Spleen (tissue), 11 donors: ENCODE data around the gene GAPVD1. TPM values are rescaled to one million over a fixed set of nuclear protein-coding genes. Genes with fewer than 3 reads are reported as not detected.
"Not testable (repeated sequence)": the region's sequence is repeated elsewhere in the genome, so short reads cannot be mapped to it uniquely, and the experiment has no call there.

ENCODE experiments used
- DNase-seq: peaks from one replicate; pipeline ENCODE4 v3.0.0-alpha.2; 2020
- H3K27ac ChIP-seq, 8 donors: fragments of 200-600 bp; sonication (generic) in 7 of 8; 1 replicate in 4 of 8; 2 replicates in 4 of 8; pipeline versions ENCODE4 v1.5.0 to v1.8.0; 2016 to 2021; ENCODE audit warnings: inconsistent platforms in 4 of 8, mild to moderate bottlenecking in 4 of 8, moderate library complexity in 1 of 8
- H3K27me3 ChIP-seq, 7 donors: fragments of 200-600 bp; sonication (generic) in 6 of 7; replicated peaks in 1 of 7; 1 replicate in 4 of 7; 2 replicates in 3 of 7; pipeline versions ENCODE4 v1.5.0 to v1.8.0; 2016 to 2021; ENCODE audit warnings: inconsistent platforms in 3 of 7, mild to moderate bottlenecking in 1 of 7
- H3K36me3 ChIP-seq, 6 donors: fragments of 200-600 bp; sonication (generic) in 5 of 6; 1 replicate in 4 of 6; 2 replicates in 2 of 6; pipeline versions ENCODE4 v1.5.0 to v1.8.0; 2016 to 2021; ENCODE audit warnings: inconsistent platforms in 2 of 6
- H3K4me1 ChIP-seq, 6 donors: fragments of 200-600 bp; sonication (generic) in 5 of 6; 1 replicate in 3 of 6; 2 replicates in 3 of 6; pipeline versions ENCODE4 v1.5.0 to v1.8.0; 2016 to 2021; ENCODE audit warnings: inconsistent platforms in 3 of 6
- H3K4me3 ChIP-seq, 8 donors: fragments of 200-600 bp; sonication (generic) in 7 of 8; 1 replicate in 4 of 8; 2 replicates in 4 of 8; pipeline versions ENCODE4 v1.5.0 to v1.8.0; 2016 to 2021; ENCODE audit warnings: inconsistent platforms in 4 of 8, mild to moderate bottlenecking in 4 of 8, moderate library complexity in 2 of 8
- H3K9me3 ChIP-seq, 8 donors: fragments of 200-600 bp; sonication (generic) in 7 of 8; 1 replicate in 4 of 8; 2 replicates in 4 of 8; pipeline versions ENCODE4 v1.5.0 to v1.8.0; 2016 to 2021; ENCODE audit warnings: inconsistent platforms in 4 of 8
- CTCF ChIP-seq, 11 experiments: fragments of 200-600 bp in 7 of 11; fragments of 450-650 bp in 4 of 11; sonication (generic) in 4 of 11; IDR thresholded peaks in 8 of 11; conservative IDR thresholded peaks in 3 of 11; 1 replicate in 7 of 11; 2 replicates in 4 of 11; pipeline versions ENCODE4 v1.4.0 to v1.8.0; 2016 to 2021; ENCODE audit warnings: antibody characterized with exemption in 11 of 11, inconsistent platforms in 4 of 11, mild to moderate bottlenecking in 1 of 11
- POLR2A ChIP-seq, 3 donors: fragments of 450-650 bp; IDR thresholded peaks; one replicate each; pipeline ENCODE4 v1.5.1; 2017; ENCODE audit warnings: antibody characterized with exemption in 3 of 3, mild to moderate bottlenecking in 1 of 3
- POLR2AphosphoS5 ChIP-seq, 3 donors: sonication (generic); formaldehyde crosslinking; IDR thresholded peaks; one replicate each; pipeline ENCODE4 v1.5.1; 2017; ENCODE audit warnings: antibody characterized with exemption in 3 of 3
- WGBS, 5 donors: extraction: QIAGEN DNeasy Blood & Tissue Kit in 3 of 5; methylation state at CpG; one replicate each; pipeline versions ENCODE4 v1.1.5 to v1.1.7; 2013 to 2018; 5-methylcytosine and 5-hydroxymethylcytosine counted together
- intact Hi-C: fragments of 100-400 bp; cut with DNase I; formaldehyde crosslinking; loops from one replicate; pipeline ENCODE4 v1.15.0; 2023; ENCODE audit warnings: low total_unique reads
- polyA plus RNA-seq, 3 donors: library from polyadenylated mRNA; stranded (reverse); fragments of 200-250 nt; gene quantifications; one replicate each; pipeline ENCODE4 v1.2.1, GENCODE V29; 2013
- total RNA-seq, 7 donors: library from RNA; depleted of rRNA in 3 of 7; stranded (reverse); fragments of >200 nt in 3 of 7; fragmentation: NEBNext Ultra II Directional in 4 of 7; extraction: Animal tissue kit (Norgen Biotek cat#: 25700) in 4 of 7; gene quantifications; one replicate each; pipeline versions ENCODE4 v1.1.0 to v1.2.1, GENCODE V29; 2016 to 2021
- donor health status: healthy with polysubstance abuse.
- donor health status: DM: no; HTN: no; CAD: no; lungs with moderate emphysema.
- donor health status: DM: no; HTN: no; CAD: no.
- donor health status: Bipolar disorder and iron deficiency.
- donor health status: healthy.
- donor health status: DM: no; HTN: no; CAD: no.
- donor health status: DM: yes; HTN: yes; CAD: no.

GAPVD1 gene
- total and polyA plus RNA-seq, 10 donors: 4.9 to 79.3 (median 61.9) TPM

- H3K4me3 ChIP-seq: no peak overlapping the region
- no peaks in the 10 kb centered on the region for H3K36me3 ChIP-seq
- no peaks in the 10 kb centered on the region for H3K4me1 ChIP-seq
- no peak for TF ChIP-seq CTCF (IDR thresholded peaks at IDR 0.05 in 8 of 11, conservative IDR thresholded peaks at IDR 0.05 in 3 of 11)
- TF ChIP-seq POLR2AphosphoS5 (IDR thresholded peaks at IDR 0.05): no peak
- TF ChIP-seq POLR2A (IDR thresholded peaks at IDR 0.05): no peak
- intact Hi-C loops: no loop called here
- WGBS, 5 donors: 94 to 98% (median 97%) methylated on average over 6 of the region's 6 CpGs
- no peaks in the 10 kb centered on the region for H3K9me3 ChIP-seq
- no peak for DNase-seq
- no peaks in the 10 kb centered on the region for H3K27me3 ChIP-seq
- no peak overlapping the region for H3K27ac ChIP-seq
Measured at GRCh38 chr9:125396799-125397198, 135.2 kb downstream of the GAPVD1 start.

DNA sequence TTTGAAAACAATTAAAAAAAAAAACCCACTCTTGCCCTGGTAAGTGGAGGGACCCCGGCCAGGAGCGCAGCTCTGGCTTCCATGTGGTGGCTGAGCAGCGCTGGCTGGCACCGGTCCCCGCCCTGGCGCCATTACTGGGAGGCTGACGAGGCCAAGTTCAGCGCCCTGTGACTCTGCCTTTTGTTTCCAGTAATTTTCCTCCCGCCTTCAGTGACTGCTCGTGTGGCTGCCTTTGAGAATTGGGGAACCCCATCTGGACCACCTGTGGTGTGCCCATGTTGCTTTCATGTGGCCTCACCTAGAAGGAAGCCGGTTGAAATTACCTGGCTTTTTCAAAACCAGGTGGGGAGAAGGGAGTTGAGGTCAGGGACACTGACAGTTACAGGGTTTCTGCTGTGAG is 136.1 kb downstream of the GAPVD1 start:
- Histone ChIP-seq H3K4me1 (no peaks in the 10 kb centered on the region), H3K9me3 (no peaks in the 10 kb centered on the region), H3K4me3 (no peak overlapping the region), H3K27ac (no peak overlapping the region), H3K36me3 (no peaks in the 10 kb centered on the region), H3K27me3 (no peaks in the 10 kb centered on the region)
- intact Hi-C loops: no loop called here
- WGBS, 5 donors: 79 to 87% (median 80%) methylated on average over 11 of the region's 11 CpGs
- TF ChIP-seq POLR2A (IDR thresholded peaks at IDR 0.05): no peak
- DNase-seq: no peak

DNA sequence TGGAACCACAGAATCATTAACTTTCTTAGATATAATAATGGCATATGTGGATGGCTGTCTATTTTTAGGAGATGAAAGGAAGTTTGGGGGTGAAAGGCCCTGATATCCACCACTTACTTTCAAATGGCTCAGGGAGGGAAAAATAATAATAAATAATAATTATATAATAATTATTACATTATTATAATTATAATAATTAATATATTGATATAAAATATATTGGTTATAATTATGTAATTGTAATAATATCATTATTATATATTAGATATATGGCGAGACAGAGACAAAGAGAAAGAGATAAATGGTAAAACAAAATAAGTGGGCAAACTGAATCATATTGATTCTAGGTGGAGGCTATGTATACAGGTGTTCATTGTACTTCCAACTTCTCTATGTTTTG is 136.6 kb downstream of the GAPVD1 start:
- Histone ChIP-seq H3K4me1 (no peaks in the 10 kb centered on the region), H3K4me3 (no peak overlapping the region), H3K27ac (no peak overlapping the region), H3K27me3 (no peaks in the 10 kb centered on the region), H3K9me3 (no peaks in the 10 kb centered on the region), H3K36me3 (no peaks in the 10 kb centered on the region)
- intact Hi-C loops: no loop called here
- no peak for DNase-seq
- WGBS, 5 donors: 85 to 100% (median 94%) methylated on average over 1 of the region's 1 CpG
- TF ChIP-seq POLR2A (IDR thresholded peaks at IDR 0.05): no peak
- TF ChIP-seq POLR2AphosphoS5 (IDR thresholded peaks at IDR 0.05): no peak
- TF ChIP-seq CTCF (IDR thresholded peaks at IDR 0.05 in 8 of 11, conservative IDR thresholded peaks at IDR 0.05 in 3 of 11): no peak

- no peak for TF ChIP-seq POLR2AphosphoS5 (IDR thresholded peaks at IDR 0.05)
- TF ChIP-seq CTCF (IDR thresholded peaks at IDR 0.05 in 8 of 11, conservative IDR thresholded peaks at IDR 0.05 in 3 of 11): no peak
- no peak for TF ChIP-seq POLR2A (IDR thresholded peaks at IDR 0.05)
- WGBS, 5 donors: 80 to 95% (median 93%) methylated on average over 5 to 12 of the region's 12 CpGs
- no peaks in the 10 kb centered on the region for H3K4me1 ChIP-seq
- H3K9me3 ChIP-seq: no peaks in the 10 kb centered on the region
- intact Hi-C loops: no loop called here
- H3K27ac ChIP-seq: no peak overlapping the region
- H3K36me3 ChIP-seq: no peaks in the 10 kb centered on the region
- H3K4me3 ChIP-seq: no peak overlapping the region
- no peak for DNase-seq
- no peaks in the 10 kb centered on the region for H3K27me3 ChIP-seq
Measured at GRCh38 chr9:125399165-125399564, 137.5 kb downstream of the GAPVD1 start.

DNA sequence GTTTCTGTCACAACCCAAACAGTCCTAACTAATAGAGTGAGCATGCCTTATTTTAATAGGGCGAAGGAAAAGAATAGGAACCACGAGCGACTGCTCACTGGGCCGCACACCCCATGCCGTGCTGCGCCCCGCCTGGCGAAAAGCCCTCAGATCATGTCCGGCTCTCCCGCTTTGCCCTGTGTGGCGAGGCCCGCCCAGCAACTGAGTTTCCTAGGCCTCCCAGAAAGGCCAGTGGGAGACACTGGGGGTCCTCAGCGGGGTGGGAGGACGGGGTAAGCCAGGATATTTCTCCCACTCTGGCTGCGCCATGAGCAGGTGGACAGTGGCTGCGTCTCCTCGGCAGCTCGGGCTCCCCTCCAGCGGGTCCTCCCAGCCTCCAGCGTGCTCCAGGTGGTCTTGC is 138.0 kb downstream of the GAPVD1 start:
- intact Hi-C loops: loop anchor here (10.0 kb wide), 1 partner anchor 1015 kb away; no protein-coding TSS in a partner anchor
- WGBS, 5 donors: 88 to 95% (median 94%) methylated on average over 18 to 20 of the region's 20 CpGs
- Histone ChIP-seq H3K4me1 (no peaks in the 10 kb centered on the region), H3K9me3 (no peaks in the 10 kb centered on the region), H3K27me3 (no peaks in the 10 kb centered on the region), H3K27ac (no peak overlapping the region), H3K36me3 (no peaks in the 10 kb centered on the region), H3K4me3 (no peak overlapping the region)
- TF ChIP-seq POLR2A (IDR thresholded peaks at IDR 0.05) (no peak), CTCF (IDR thresholded peaks at IDR 0.05 in 8 of 11, conservative IDR thresholded peaks at IDR 0.05 in 3 of 11) (no peak), POLR2AphosphoS5 (IDR thresholded peaks at IDR 0.05) (no peak)
- DNase-seq: no peak

- not testable (repeated sequence) for H3K9me3 ChIP-seq, H3K4me1 ChIP-seq, H3K27ac ChIP-seq, H3K36me3 ChIP-seq, H3K4me3 ChIP-seq, DNase-seq, H3K27me3 ChIP-seq
- intact Hi-C loops: loop anchor here (10.0 kb wide), 1 partner anchor 1015 kb away; no protein-coding TSS in a partner anchor
- 90 to 96% (median 91%) methylated on average over 8 of the region's 8 CpGs for WGBS, 5 donors
Measured at GRCh38 chr9:125400232-125400631, 138.6 kb downstream of the GAPVD1 start.
